ENCODE results near the gene ATXN2. TPM values are rescaled to one million over a fixed set of nuclear protein-coding genes. Genes with fewer than 3 reads are reported as not detected.

The ATXN2 gene
- total and polyA plus RNA-seq, 2 of the 4 experiments (the other 2 are of a cell fraction), result 12.4 to 66.5 TPM

GRCh38 chr12:111450676-111451075, 148.4 kb downstream of the ATXN2 start:
- Histone ChIP-seq H3K79me1 (ENCODE audit: low read depth in 1 of 2, low read length in 2 of 2) (peaks cover 8 to 72% of the 10 kb centered on the region in 2 experiments), H2BK5ac (ENCODE audit: low read depth, low read length, poor library complexity, severe bottlenecking) (no peak overlapping the region), H3K4me3 (ENCODE audit: insufficient read depth, low read depth, low read length) (no peak overlapping the region), H3K4ac (ENCODE audit: low read depth, low read length) (no peak overlapping the region), H2BK15ac (ENCODE audit: low read depth, low read length) (no peak overlapping the region), H2AK9ac (replicated peaks; ENCODE audit: low read depth, low read length, poor library complexity) (no peak overlapping the region), H3K56ac (ENCODE audit: extremely low read depth, insufficient read depth, low read length) (no peak overlapping the region), H3K36me3 (ENCODE audit: control insufficient read depth, insufficient read depth, low read length) (peaks cover 79% of the 10 kb centered on the region), H4K8ac (ENCODE audit: low read depth in 2 of 2, low read length in 2 of 2) (no peak overlapping the region), H3K27me3 (ENCODE audit: control insufficient read depth, insufficient read depth, low read length) (no peaks in the 10 kb centered on the region), H3K4me1 (ENCODE audit: control insufficient read depth, insufficient read depth, low read length) (peaks cover 10% of the 10 kb centered on the region), H4K91ac (ENCODE audit: insufficient read depth, low read depth, low read length) (no peak overlapping the region), H3K27ac (ENCODE audit: insufficient read depth, low read length) (peak overlapping the region; percentile 9; the same call in 1 of the 2 replicates), H3K9me1 (ENCODE audit: insufficient read depth, low read length) (peaks cover 8% of the 10 kb centered on the region; the same call in 1 of the 2 replicates), H3K14ac (replicated peaks; ENCODE audit: low read depth, low read length) (no peak overlapping the region), H3K18ac (ENCODE audit: low read depth, low read length) (no peak overlapping the region), H2BK120ac (ENCODE audit: low read depth, low read length) (no peak overlapping the region), H2AFZ (replicated peaks; ENCODE audit: low read length, poor library complexity) (no peak overlapping the region), H2AK5ac (ENCODE audit: low read depth, low read length) (no peak overlapping the region), H4K20me1 (ENCODE audit: insufficient read depth, low read length) (peaks cover 46% of the 10 kb centered on the region), H3K23ac (ENCODE audit: low read depth, low read length) (no peak overlapping the region), H3K9me3 (ENCODE audit: control insufficient read depth, insufficient read depth, low read length) (no peaks in the 10 kb centered on the region), H3K4me2 (ENCODE audit: low read depth, low read length) (no peak overlapping the region), H3K9ac (ENCODE audit: low read depth, low read length) (no peak overlapping the region), H2BK20ac (ENCODE audit: low read depth, low read length) (no peak overlapping the region), H4K5ac (ENCODE audit: low read depth, low read length) (no peak overlapping the region)
- TF ChIP-seq RFX5 (IDR thresholded peaks at IDR 0.05; ENCODE audit: low read depth, low read length) (no peak), FOS (IDR thresholded peaks at IDR 0.05; ENCODE audit: low read depth, low read length) (no peak), CEBPB (IDR thresholded peaks at IDR 0.05; ENCODE audit: low read depth, low read length) (no peak), BHLHE40 (IDR thresholded peaks at IDR 0.05; ENCODE audit: low read depth, low read length) (no peak), POLR2A (IDR thresholded peaks at IDR 0.05; ENCODE audit: low read depth, low read length) (no peak), SMC3 (IDR thresholded peaks at IDR 0.05; ENCODE audit: low read depth, low read length) (no peak), MXI1 (IDR thresholded peaks at IDR 0.05; ENCODE audit: borderline replicate concordance, low read depth, low read length) (no peak), NFE2L2 (IDR thresholded peaks at IDR 0.05; ENCODE audit: low read depth, low read length) (no peak), USF2 (IDR thresholded peaks at IDR 0.05; ENCODE audit: low read depth, low read length) (no peak), ELK1 (IDR thresholded peaks at IDR 0.05; ENCODE audit: borderline replicate concordance, low read depth, low read length) (no peak), MAFK (IDR thresholded peaks at IDR 0.05; ENCODE audit: low read depth, low read length) (no peak), MAZ (IDR thresholded peaks at IDR 0.05; ENCODE audit: borderline replicate concordance, low read depth, low read length) (no peak)
- TSS peak; percentile 54 for BruUV-seq (replicated peaks)
- WGBS, 2 experiments (ENCODE audit: extremely low coverage in 2 of 2, insufficient read length in 1 of 2), result no CpG with 5 or more reads among the region's 4 CpGs
- ATAC-seq (ENCODE audit: low read depth) (no peak), DNase-seq (no peak)
- ChIA-PET CTCF (interaction anchor here (1.1 to 5.0 kb wide), 5 partner anchors 16 to 83 kb away, joined by 3 to 63 read pairs (median 8); no protein-coding TSS in a partner anchor), POLR2A (ENCODE audit: unreplicated experiment) (no interaction called here)
- intact Hi-C loops (cut with micrococcal nuclease) (loop anchor here (1.0 to 5.0 kb wide), 3 partner anchors 44 to 118 kb away; no protein-coding TSS in a partner anchor), in situ Hi-C loops (cut with MboI; ENCODE audit: low sequenced_read_pairs) (no loop called here), dilution Hi-C loops (cut with HindIII; ENCODE audit: low sequenced_read_pairs, unreplicated experiment) (no loop called here)
